Activated CD8-positive, alpha-beta memory T cell treated with anti-CD3 and anti-CD28 coated beads, Interleukin-2, amount 50 U/mL, for 1 hour (primary cell): ENCODE data around the gene ANO1.
A peak's percentile ranks its signal among the peaks of the same experiment; 100 is the strongest.
"Not testable (repeated sequence)": the region's sequence is repeated elsewhere in the genome, so short reads cannot be mapped to it uniquely, and the experiment has no call there.

Source experiments
- DNase-seq: peaks from one replicate; pipeline ENCODE4 v3.0.0-alpha.2; 2020; ENCODE audit errors: extremely low read depth

ANO1 gene

GRCh38 chr11:70189622-70190021, 111.5 kb downstream of the ANO1 start:
- no peak for DNase-seq

GRCh38 chr11:70191495-70192140, 113.5 kb downstream of the ANO1 start:
- DNase-seq = no peak

GRCh38 chr11:70192666-70193410, 114.7 kb downstream of the ANO1 start:
- DNase-seq = no peak

GRCh38 chr11:70193411-70194292, 115.5 kb downstream of the ANO1 start:
- DNase-seq = no peak

GRCh38 chr11:70194792-70195791, 117.0 kb downstream of the ANO1 start:
- no peak for DNase-seq

GRCh38 chr11:70200212-70200844, 122.2 kb downstream of the ANO1 start:
- DNase-seq = no peak

GRCh38 chr11:70201047-70201446, 122.9 kb downstream of the ANO1 start:
- DNase-seq = not testable (repeated sequence)

GRCh38 chr11:70201882-70202861, 124.1 kb downstream of the ANO1 start:
- DNase-seq = no peak

- peak; percentile 81 for DNase-seq
Measured at GRCh38 chr11:70202920-70203750, 125.0 kb downstream of the ANO1 start, which contains the start of gene FADD. TSS of gene FADD (plus strand) at chr11:70203296. CDS start at chr11:70203460, 164 bp downstream.

GRCh38 chr11:70203751-70204465, 125.8 kb downstream of the ANO1 start:
- DNase-seq = peak; percentile 95

- DNase-seq = no peak
Measured at GRCh38 chr11:70204466-70204799, 126.3 kb downstream of the ANO1 start.

GRCh38 chr11:70205049-70205725, 127.1 kb downstream of the ANO1 start:
- no peak for DNase-seq

GRCh38 chr11:70205766-70206165, 127.6 kb downstream of the ANO1 start:
- no peak for DNase-seq

GRCh38 chr11:70206226-70206981, 128.3 kb downstream of the ANO1 start:
- no peak for DNase-seq

- DNase-seq = no peak
Measured at GRCh38 chr11:70206982-70207376, 128.9 kb downstream of the ANO1 start.

- DNase-seq = no peak
Measured at GRCh38 chr11:70207531-70208131, 129.5 kb downstream of the ANO1 start.
